ENCODE measurements around the gene MAGEA4. TPM values are rescaled to one million over a fixed set of nuclear protein-coding genes. Genes with fewer than 3 reads are reported as not detected.

Gene MAGEA4
- total and polyA plus RNA-seq, 2 of the 8 experiments (the other 6 are each of a cell fraction or from before 2014, with no cell fraction given): 0.45 to 0.67 TPM

- TF ChIP-seq RAD21 (IDR thresholded peaks at IDR 0.05 in 1 of 2, conservative IDR thresholded peaks at IDR 0.05 in 1 of 2; ENCODE audit: low read depth in 2 of 2, low read length in 2 of 2) (no peak), SIN3A (conservative IDR thresholded peaks at IDR 0.05 in 1 of 2, IDR thresholded peaks at IDR 0.05 in 1 of 2; ENCODE audit: low read depth in 1 of 2, low read length in 2 of 2) (no peak)
These were observed 53.5 kb downstream of the MAGEA4 start (continued) for GRCh38 chrX:151966236-151966635.
